H1 (cell line): ENCODE data around the gene HAGH. TPM values are rescaled to one million over a fixed set of nuclear protein-coding genes. Genes with fewer than 3 reads are reported as not detected.

Experiments used
- CTCF ChIA-PET: fragments of 300-600 bp; sonication (Branson Sonifier 250); formaldehyde crosslinking; loops from one replicate; lab custom pipeline; 2021; ENCODE audit not compliant: partially characterized antibody; lab: Charles Lee
- POLR2A ChIA-PET: fragments of 300-600 bp; sonication (Branson Sonifier 250); formaldehyde crosslinking; loops from one replicate; lab custom pipeline; 2021; ENCODE audit warnings: inconsistent platforms; ENCODE audit not compliant: partially characterized antibody; lab: Charles Lee
- DNase-seq, 2 experiments: peaks; one replicate each; pipeline versions ENCODE4 v3.0.0 to v3.0.0-alpha.2; 2010 to 2022; ENCODE audit warnings: low spot score in 2 of 2, low read depth in 1 of 2, mixed read lengths in 1 of 2
- FAIRE-seq: peaks from 2 replicates; lab custom pipeline; 2011; peaks lifted over from hg19 to GRCh38; lab: Jason Lieb, UNC
- H2AFZ ChIP-seq: 2 replicates; pipeline ENCODE4 v1.8.1; 2012; ENCODE audit warnings: low read length, inconsistent platforms
- H2AK5ac ChIP-seq: 2 replicates; pipeline ENCODE4 v1.6.1; 2013; ENCODE audit warnings: low read depth, low read length
- H2BK120ac ChIP-seq: replicated peaks from 2 replicates; pipeline ENCODE3; 2013; ENCODE audit warnings: low read depth, low read length, inconsistent platforms
- H2BK12ac ChIP-seq: 2 replicates; pipeline ENCODE4 v1.6.1; 2013; ENCODE audit warnings: low read depth, low read length
- H2BK15ac ChIP-seq: 2 replicates; pipeline ENCODE4 v1.6.1; 2013; ENCODE audit warnings: low read length
- H2BK20ac ChIP-seq: 2 replicates; pipeline ENCODE4 v1.6.1; 2013; ENCODE audit warnings: low read length
- H2BK5ac ChIP-seq: 2 replicates; pipeline ENCODE4 v1.6.1; 2013; ENCODE audit warnings: low read depth, low read length
- H3K14ac ChIP-seq: 2 replicates; pipeline ENCODE4 v1.6.1; 2013; ENCODE audit warnings: inconsistent platforms; ENCODE audit not compliant: insufficient read length
- H3K18ac ChIP-seq: 2 replicates; pipeline ENCODE4 v1.6.1; 2013; ENCODE audit warnings: low read length; ENCODE audit errors: extremely low read depth
- H3K23ac ChIP-seq: 2 replicates; pipeline ENCODE4 v1.6.1; 2013; ENCODE audit warnings: inconsistent platforms; ENCODE audit not compliant: insufficient read length
- H3K23me2 ChIP-seq: 2 replicates; pipeline ENCODE4 v1.6.1; 2013; ENCODE audit warnings: low read depth, low read length
- H3K27ac ChIP-seq: 2 replicates; pipeline ENCODE4 v1.6.1; 2011; ENCODE audit warnings: low read depth, low read length, inconsistent platforms
- H3K27me3 ChIP-seq, 4 experiments: replicated peaks in 1 of 4; 1 replicate in 1 of 4; 2 replicates in 3 of 4; pipeline versions ENCODE4 v1.6.1 to v1.8.1; 2011 to 2013; ENCODE audit warnings: low read length in 3 of 4, mild to moderate bottlenecking in 3 of 4, inconsistent platforms in 2 of 4, mixed read lengths in 2 of 4, moderate library complexity in 1 of 4; ENCODE audit not compliant: control insufficient read depth in 3 of 4, insufficient read depth in 3 of 4; ENCODE audit errors: extremely low read depth in 1 of 4
- H3K36me3 ChIP-seq, 4 experiments: 2 replicates each; pipeline versions ENCODE4 v1.6.1 to v1.8.1; 2011 to 2013; ENCODE audit warnings: mild to moderate bottlenecking in 4 of 4, low read length in 3 of 4, moderate library complexity in 2 of 4, control low read depth in 1 of 4, inconsistent platforms in 1 of 4; ENCODE audit not compliant: insufficient read depth in 4 of 4, control insufficient read depth in 2 of 4
- H3K4ac ChIP-seq: replicated peaks from 2 replicates; pipeline ENCODE3; 2013; ENCODE audit warnings: low read length, low read depth, mixed read lengths, inconsistent platforms; ENCODE audit not compliant: insufficient read length
- H3K4me1 ChIP-seq, 4 experiments: replicated peaks in 1 of 4; 1 replicate in 1 of 4; 2 replicates in 3 of 4; pipeline versions ENCODE4 v1.6.1 to v1.8.1; 2011 to 2013; ENCODE audit warnings: low read length in 3 of 4, inconsistent platforms in 2 of 4, mixed read lengths in 1 of 4; ENCODE audit not compliant: insufficient read depth in 4 of 4, control insufficient read depth in 3 of 4
- H3K4me2 ChIP-seq, 2 experiments: 2 replicates each; pipeline versions ENCODE4 v1.6.1 to v1.8.1; 2011 to 2013; ENCODE audit warnings: low read depth in 2 of 2, low read length in 2 of 2, control low read depth in 1 of 2, inconsistent platforms in 1 of 2, mild to moderate bottlenecking in 1 of 2; ENCODE audit not compliant: insufficient read depth in 1 of 2
- H3K4me3 ChIP-seq, 4 experiments: fragments of 200-600, 300-600 bp in 1 of 4; sonication (generic), shearing (Covaris generic), sonication (Bioruptor Twin) in 1 of 4; 2 replicates each; pipeline versions ENCODE4 v1.5.1 to v1.8.1; 2011 to 2016; ENCODE audit warnings: low read length in 4 of 4, low read depth in 3 of 4, control low read depth in 2 of 4, inconsistent platforms in 2 of 4, mild to moderate bottlenecking in 2 of 4, mixed read lengths in 1 of 4, moderate library complexity in 1 of 4; ENCODE audit not compliant: insufficient read depth in 2 of 4; ENCODE audit errors: extremely low read depth in 1 of 4
- H3K56ac ChIP-seq: replicated peaks from 2 replicates; pipeline ENCODE3; 2013; ENCODE audit warnings: low read depth, mild to moderate bottlenecking, mixed read lengths, low read length, inconsistent platforms; ENCODE audit not compliant: insufficient read length
- H3K79me1 ChIP-seq: 2 replicates; pipeline ENCODE4 v1.6.1; 2013; ENCODE audit warnings: low read depth, low read length, control low read depth
- H3K79me2 ChIP-seq, 2 experiments: 2 replicates each; pipeline versions ENCODE4 v1.6.1 to v1.8.1; 2012 to 2013; ENCODE audit warnings: low read length in 2 of 2, mild to moderate bottlenecking in 2 of 2, inconsistent platforms in 1 of 2; ENCODE audit not compliant: insufficient read depth in 2 of 2, control insufficient read depth in 1 of 2
- H3K9ac ChIP-seq, 4 experiments: replicated peaks in 1 of 4; 1 replicate in 1 of 4; 2 replicates in 3 of 4; pipeline versions ENCODE4 v1.6.1 to v1.8.1; 2011 to 2013; ENCODE audit warnings: low read depth in 3 of 4, low read length in 3 of 4, control low read depth in 2 of 4, mild to moderate bottlenecking in 2 of 4, moderate library complexity in 2 of 4, inconsistent platforms in 1 of 4; ENCODE audit errors: extremely low read depth in 1 of 4
- H3K9me3 ChIP-seq, 2 experiments: 2 replicates each; pipeline versions ENCODE4 v1.6.1 to v1.8.1; 2012 to 2013; ENCODE audit warnings: mild to moderate bottlenecking in 2 of 2, moderate library complexity in 2 of 2, control low read depth in 1 of 2, inconsistent platforms in 1 of 2, low read depth in 1 of 2, low read length in 1 of 2, mixed read lengths in 1 of 2; ENCODE audit not compliant: insufficient read depth in 2 of 2
- H4K20me1 ChIP-seq, 2 experiments: replicated peaks in 1 of 2; 2 replicates each; pipeline versions ENCODE3 to v1.8.1; 2011 to 2013; ENCODE audit warnings: inconsistent platforms in 2 of 2, low read length in 2 of 2, mild to moderate bottlenecking in 1 of 2; ENCODE audit not compliant: insufficient read depth in 2 of 2, control insufficient read depth in 1 of 2
- H4K5ac ChIP-seq: 2 replicates; pipeline ENCODE4 v1.6.1; 2013; ENCODE audit warnings: low read length, low read depth, mixed read lengths, inconsistent platforms; ENCODE audit not compliant: insufficient read length
- H4K8ac ChIP-seq: 2 replicates; pipeline ENCODE4 v1.8.0; 2013; ENCODE audit warnings: mild to moderate bottlenecking, moderate library complexity, low read length, inconsistent platforms; ENCODE audit not compliant: insufficient read depth; ENCODE audit errors: extremely low read depth
- H4K91ac ChIP-seq: replicated peaks from 2 replicates; pipeline ENCODE3; 2013; ENCODE audit warnings: low read length, mixed read lengths, inconsistent platforms; ENCODE audit not compliant: insufficient read length
- CHD1 ChIP-seq: IDR thresholded peaks from 2 replicates; pipeline ENCODE4 v1.6.1; 2012; ENCODE audit warnings: low read depth, low read length, improper control_type of control experiment
- CREB1 ChIP-seq: IDR thresholded peaks from 2 replicates; pipeline ENCODE4 v1.6.1; 2012; ENCODE audit warnings: inconsistent platforms
- FOSL1 ChIP-seq: IDR thresholded peaks from 2 replicates; pipeline ENCODE4 v1.6.1; 2011; ENCODE audit warnings: mild to moderate bottlenecking, low read depth, low read length, moderate library complexity; ENCODE audit not compliant: insufficient read depth
- KDM4A ChIP-seq: IDR thresholded peaks from one replicate; pipeline ENCODE4 v1.7.1; 2012; ENCODE audit warnings: low read depth, mild to moderate bottlenecking, moderate library complexity, low read length, inconsistent platforms; ENCODE audit not compliant: severe bottlenecking
- MAFK ChIP-seq: IDR thresholded peaks from 2 replicates; pipeline ENCODE4 v1.6.1; 2012; ENCODE audit warnings: low read depth, mild to moderate bottlenecking, improper control_type of control experiment, low read length
- PHF8 ChIP-seq: fragments of 200-600 bp; sonication (generic); conservative IDR thresholded peaks from 2 replicates; pipeline ENCODE4 v1.7.1; 2012; ENCODE audit warnings: low read depth, mild to moderate bottlenecking, inconsistent platforms, low read length, moderate library complexity
- POLR2A ChIP-seq, 2 experiments: IDR thresholded peaks; 1 replicate in 1 of 2; 2 replicates in 1 of 2; pipeline ENCODE4 v1.6.1; 2011; ENCODE audit warnings: low read depth in 2 of 2, low read length in 2 of 2, mild to moderate bottlenecking in 2 of 2; ENCODE audit errors: control extremely low read depth in 1 of 2
- POLR2AphosphoS5 ChIP-seq: IDR thresholded peaks from 2 replicates; pipeline ENCODE4 v1.6.1; 2011; ENCODE audit warnings: low read depth, low read length
- SAP30 ChIP-seq: fragments of 300-600 bp; sonication (generic); IDR thresholded peaks from 2 replicates; pipeline ENCODE4 v1.7.1; 2012; ENCODE audit warnings: low read length, moderate library complexity, mild to moderate bottlenecking, inconsistent platforms; ENCODE audit not compliant: insufficient read depth, insufficient replicate concordance
- SP2 ChIP-seq: IDR thresholded peaks from 2 replicates; pipeline ENCODE4 v1.6.1; 2012; ENCODE audit warnings: mild to moderate bottlenecking, low read length, inconsistent platforms
- TAF1 ChIP-seq: IDR thresholded peaks from 2 replicates; pipeline ENCODE4 v1.6.1; 2011; ENCODE audit warnings: mild to moderate bottlenecking, low read depth, low read length
- YY1 ChIP-seq: IDR thresholded peaks from 2 replicates; pipeline ENCODE4 v1.6.1; 2011; ENCODE audit warnings: low read depth, mild to moderate bottlenecking, low read length
- whole genome bisulfite sequencing, 2 experiments: shearing (Covaris generic) in 1 of 2; methylation state at CpG; one replicate each; pipeline versions ENCODE4 v1.1.6 to v1.1.7; 2013 to 2015; ENCODE audit warnings: low lambda C conversion rate in 2 of 2, mixed read lengths in 2 of 2, inconsistent platforms in 1 of 2, low coverage in 1 of 2, missing lambda C conversion rate in 1 of 2; ENCODE audit not compliant: insufficient replicate concordance in 2 of 2, insufficient coverage in 1 of 2, insufficient read length in 1 of 2; ENCODE audit errors: extremely low coverage in 1 of 2, missing lambda C conversion rate in 1 of 2; 5-methylcytosine and 5-hydroxymethylcytosine counted together
- polyA plus RNA-seq, 7 experiments: library from polyadenylated mRNA; depleted of rRNA in 3 of 7; stranded (reverse) in 5 of 7; unstranded in 2 of 7; fragments of >200 nt in 5 of 7; fragments of 200-250 nt in 2 of 7; gene quantifications; 1 replicate in 5 of 7; 2 replicates in 1 of 7; 4 replicates in 1 of 7; pipeline versions ENCODE4 v1.2.1 to v1.2.3, GENCODE V29; 2011 to 2013; ENCODE audit warnings: missing spikeins in 2 of 7, mixed read lengths in 2 of 7
- total RNA-seq: library from RNA; stranded (reverse); fragmentation: NEBNext Ultra II Directional; extraction: Animal tissue kit (Norgen Biotek cat#: 25700); gene quantifications from 2 replicates; pipeline ENCODE4 v1.2.1, GENCODE V29; 2021

HAGH gene
- total and polyA plus RNA-seq, 2 of the 8 experiments (the other 6 are each of a cell fraction or from before 2014, with no cell fraction given): 28.7 to 40.6 TPM

GRCh38 chr16:1771188-1771863 is 55.3 kb downstream of the HAGH start, which contains the start of gene NME3:
NME3 (minus strand) TSS chr16:1771543; CDS start chr16:1771534, 9 bp downstream.
- peaks cover 17% of the 10 kb centered on the region for H3K23me2 ChIP-seq
- CTCF ChIA-PET: interaction anchor here (1.2 to 2.2 kb wide), 2 partner anchors 11 to 12 kb away, joined by 3 to 8 read pairs; partner anchors contain the start of genes NUBP2 and SPSB3
- no peak for FAIRE-seq
- H3K36me3 ChIP-seq: peaks cover 3 to 36% (median 6%) of the 10 kb centered on the region in 4 experiments; a peak in 4 of 8 replicates
- H3K4me3 ChIP-seq: peak within 1 kb of the TSS; percentile 82 to 91 (median 82)
- H2BK12ac ChIP-seq: peak within 1 kb of the TSS; percentile 4; the same call in 1 of the 2 replicates
- peak within 1 kb of the TSS; percentile 72; the same call in 1 of the 2 replicates for H2BK15ac ChIP-seq
- peak within 1 kb of the TSS; percentile 88 for H2BK5ac ChIP-seq
- peaks cover 0 to 18% of the 10 kb centered on the region in 2 experiments for H4K20me1 ChIP-seq
- H3K9me3 ChIP-seq: no peaks in the 10 kb centered on the region
- peak within 1 kb of the TSS; percentile 73 for H3K56ac ChIP-seq
- H3K18ac ChIP-seq: peak within 1 kb of the TSS; percentile 90
- peak within 1 kb of the TSS; percentile 62 for H3K27ac ChIP-seq
- H3K9ac ChIP-seq: peak within 1 kb of the TSS; percentile 69 to 94 (median 89)
- TF ChIP-seq CREB1: peak; percentile 13; the same call in 1 of the 2 replicates
- TF ChIP-seq PHF8: peak; percentile 15; the same call in 1 of the 2 replicates
- TF ChIP-seq TAF1: 0 out of 2 replicates have a peak, but pooled peaks have one; percentile 24
- no peak for TF ChIP-seq SP2
- peak; percentile 37; the same call in 1 of the 2 replicates for TF ChIP-seq YY1
- no peak for TF ChIP-seq MAFK
- TF ChIP-seq CHD1: no peak
- no peak for TF ChIP-seq SAP30
- TF ChIP-seq FOSL1: 0 out of 2 replicates have a peak, but pooled peaks have one; percentile 19
- TF ChIP-seq POLR2A (IDR thresholded peaks at IDR 0.05; ENCODE audit: control extremely low read depth in 1 of 2, low read depth in 2 of 2, low read length in 2 of 2): peak in 1 of 2 experiments; percentile 61; a peak in 2 of 3 replicates
- peak; percentile 33 for TF ChIP-seq KDM4A
- peak; percentile 64 for TF ChIP-seq POLR2AphosphoS5
- TF ChIP-seq, all 59 proteins: peak for 8
- Histone ChIP-seq H2BK120ac (no peak within 1 kb of the TSS), H3K79me1 (peaks cover 4% of the 10 kb centered on the region), H4K5ac (peak within 1 kb of the TSS; percentile 81), H3K4ac (peak within 1 kb of the TSS; percentile 90), H2BK20ac (no peak within 1 kb of the TSS), H4K91ac (peak within 1 kb of the TSS; percentile 93), H2AK5ac (no peak within 1 kb of the TSS; the same call in 1 of the 2 replicates), H2AFZ (no peak within 1 kb of the TSS), H3K23ac (no peak within 1 kb of the TSS), H3K4me1 (peaks cover 0 to 12% (median 10%) of the 10 kb centered on the region in 4 experiments; a peak in 5 of 7 replicates), H3K27me3 (no peaks in the 10 kb centered on the region), H3K4me2 (peak within 1 kb of the TSS; percentile 71 to 92), H4K8ac (peak within 1 kb of the TSS; percentile 94), H3K14ac (no peak within 1 kb of the TSS), H3K79me2 (peaks cover 0 to 15% of the 10 kb centered on the region in 2 experiments; a peak in 1 of 4 replicates)
- 1% methylated on average over 37 of the region's 79 CpGs; no CpG with 5 or more reads in 1 of the 2 experiments for WGBS, 2 experiments
- POLR2A ChIA-PET: interaction anchor here (0.6 to 13.5 kb wide), 31 partner anchors 8 to 351 kb away, joined by 3 to 246 read pairs (median 5); partner anchors contain the start of genes FAHD1, HAGH, IGFALS and JPT2
- DNase-seq: peak in 1 of 2 experiments; percentile 90
